Left lung (tissue), 8 donors: ENCODE measurements around the gene KIF6. TPM values are rescaled to one million over a fixed set of nuclear protein-coding genes. Genes with fewer than 3 reads are reported as not detected.

Experiments used
- polyA plus RNA-seq, 6 donors: library from polyadenylated mRNA; unstranded; fragments of 120-200 nt; gene quantifications; one replicate each; pipeline ENCODE4 v1.2.1, GENCODE V29; 2013; ENCODE audit not compliant: insufficient read length in 6 of 6
- total RNA-seq, 2 donors: library from RNA; stranded (reverse); fragmentation: NEBNext Ultra II Directional; extraction: Animal tissue kit (Norgen Biotek cat#: 25700); gene quantifications; one replicate each; pipeline ENCODE4 v1.2.1, GENCODE V29; 2021
- donor health status: DM: no; HTN: yes; CAD: no.
- donor health status: DM: no; HTN: no; CAD: no.

KIF6 gene
- total and polyA plus RNA-seq, 8 donors, result 0.93 to 4.4 (median 2.8) TPM

Other genes with a start within 250 kb of the KIF6 start
- gene DAAM2, start 67.0 kb upstream of the KIF6 start, total RNA-seq, result 10 to 100 TPM; 43.7 to 67.6 TPM
- 10 to 100 TPM; 28.8 to 52.2 (median 36.6) TPM for gene DAAM2, start 67.0 kb upstream of the KIF6 start, polyA plus RNA-seq
- gene MOCS1, start 209.1 kb upstream of the KIF6 start, total RNA-seq, result 10 to 100 TPM; 18.0 to 22.1 TPM
- gene MOCS1, start 209.1 kb upstream of the KIF6 start, polyA plus RNA-seq, result 10 to 100 TPM; 22.6 to 29.0 (median 24.1) TPM